HPDE6-E6E7 (cell line): ENCODE measurements around the gene SETX.

ENCODE experiments used
- DNase-seq: peaks from one replicate; pipeline ENCODE4 v3.0.0; 2011; ENCODE audit warnings: missing footprints; ENCODE audit errors: extremely low spot score

Gene SETX

DNA sequence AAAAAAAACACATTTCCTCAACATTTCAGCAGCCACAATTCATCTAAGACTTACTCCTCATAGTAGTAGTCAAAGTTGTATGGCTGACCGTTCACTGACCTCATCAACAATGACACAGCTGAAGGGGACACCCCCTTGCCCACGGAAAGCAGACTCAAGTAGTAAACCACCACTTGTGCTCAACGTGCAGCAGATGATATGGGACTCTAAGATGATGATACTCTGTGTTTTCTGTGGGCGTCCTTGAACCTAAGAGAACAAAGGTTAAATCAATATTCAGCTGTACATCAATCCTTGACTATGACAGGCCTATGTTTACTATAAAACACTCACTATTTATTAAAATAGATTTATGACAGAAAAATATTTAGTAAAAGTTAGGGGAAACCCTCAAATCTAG is 71.6 kb downstream of the SETX start:
- no peak for DNase-seq

DNA sequence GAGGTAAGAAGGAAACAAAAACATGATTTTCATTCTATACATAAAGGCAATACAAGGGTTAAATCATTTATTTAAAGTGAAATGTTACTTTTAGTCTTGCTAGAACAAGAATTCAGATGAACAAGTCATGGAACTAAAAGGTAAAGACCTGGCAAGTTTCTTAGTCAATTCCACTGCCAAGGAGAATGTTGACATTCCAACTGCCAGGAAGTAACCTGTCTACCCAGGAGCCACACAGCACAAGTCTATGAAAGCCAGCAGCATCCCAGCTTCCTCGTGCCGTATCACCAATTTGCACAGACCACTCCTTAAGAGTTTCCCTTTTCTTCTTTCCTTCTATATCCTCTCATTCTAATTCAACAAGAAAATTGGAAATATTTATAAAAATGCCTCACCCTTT is 79.9 kb downstream of the SETX start:
- no peak for DNase-seq

- DNase-seq: peak; percentile 67
Measured at GRCh38 chr9:132269704-132270516, 84.9 kb downstream of the SETX start.

DNA sequence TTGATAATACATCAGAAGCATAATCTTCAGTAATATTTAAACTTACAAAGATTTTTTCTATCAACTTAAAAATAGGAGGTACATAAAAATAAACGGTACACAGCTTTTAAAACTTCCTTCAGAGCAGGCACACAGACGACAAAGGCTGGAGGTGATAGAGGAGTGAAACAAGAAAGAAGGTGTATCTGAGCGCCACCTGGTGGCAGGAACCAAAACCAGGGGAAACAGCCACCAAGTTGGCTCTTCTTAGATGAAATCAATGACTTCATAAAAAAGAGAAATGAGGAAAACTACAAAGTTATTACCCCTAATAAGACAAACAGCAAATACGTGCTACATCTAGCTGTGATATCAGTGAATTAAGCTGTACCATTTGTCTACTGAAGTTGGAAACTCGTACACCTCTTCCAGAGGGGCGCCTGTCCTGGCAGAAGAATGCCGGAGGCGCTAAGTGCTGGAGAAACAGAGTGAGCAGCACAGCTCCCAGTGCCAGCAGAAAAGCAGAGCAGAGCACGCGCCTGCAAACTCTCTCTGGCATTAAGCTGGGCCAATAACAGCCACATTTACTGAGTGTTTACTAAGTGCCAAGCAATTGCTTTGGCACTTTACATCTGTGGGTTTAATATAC is 85.9 kb downstream of the SETX start:
- no peak for DNase-seq

- no peak for DNase-seq
Measured at GRCh38 chr9:132267660-132268059, 87.1 kb downstream of the SETX start.

DNA sequence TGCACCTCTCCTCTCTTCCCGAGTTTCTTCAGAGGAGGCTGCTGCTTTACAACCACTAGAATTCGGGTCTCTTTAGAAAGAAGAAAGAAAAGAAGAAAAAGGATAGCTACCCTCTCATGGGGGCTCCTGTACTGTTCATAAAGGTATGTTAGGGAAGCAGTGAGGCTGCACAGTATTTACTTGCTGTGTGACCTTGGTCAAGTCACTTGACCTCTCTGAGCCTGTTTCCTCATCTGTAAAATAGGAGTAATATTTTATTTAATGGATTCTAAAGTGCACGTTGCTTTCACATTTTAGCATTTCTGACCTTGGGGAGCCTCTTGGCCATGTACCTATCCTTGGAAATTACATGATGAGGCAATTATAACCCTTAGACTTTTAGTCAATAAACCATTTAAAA is 88.8 kb downstream of the SETX start:
- no peak for DNase-seq

GRCh38 chr9:132260846-132261245 is 93.9 kb downstream of the SETX start:
- DNase-seq: no peak

DNA sequence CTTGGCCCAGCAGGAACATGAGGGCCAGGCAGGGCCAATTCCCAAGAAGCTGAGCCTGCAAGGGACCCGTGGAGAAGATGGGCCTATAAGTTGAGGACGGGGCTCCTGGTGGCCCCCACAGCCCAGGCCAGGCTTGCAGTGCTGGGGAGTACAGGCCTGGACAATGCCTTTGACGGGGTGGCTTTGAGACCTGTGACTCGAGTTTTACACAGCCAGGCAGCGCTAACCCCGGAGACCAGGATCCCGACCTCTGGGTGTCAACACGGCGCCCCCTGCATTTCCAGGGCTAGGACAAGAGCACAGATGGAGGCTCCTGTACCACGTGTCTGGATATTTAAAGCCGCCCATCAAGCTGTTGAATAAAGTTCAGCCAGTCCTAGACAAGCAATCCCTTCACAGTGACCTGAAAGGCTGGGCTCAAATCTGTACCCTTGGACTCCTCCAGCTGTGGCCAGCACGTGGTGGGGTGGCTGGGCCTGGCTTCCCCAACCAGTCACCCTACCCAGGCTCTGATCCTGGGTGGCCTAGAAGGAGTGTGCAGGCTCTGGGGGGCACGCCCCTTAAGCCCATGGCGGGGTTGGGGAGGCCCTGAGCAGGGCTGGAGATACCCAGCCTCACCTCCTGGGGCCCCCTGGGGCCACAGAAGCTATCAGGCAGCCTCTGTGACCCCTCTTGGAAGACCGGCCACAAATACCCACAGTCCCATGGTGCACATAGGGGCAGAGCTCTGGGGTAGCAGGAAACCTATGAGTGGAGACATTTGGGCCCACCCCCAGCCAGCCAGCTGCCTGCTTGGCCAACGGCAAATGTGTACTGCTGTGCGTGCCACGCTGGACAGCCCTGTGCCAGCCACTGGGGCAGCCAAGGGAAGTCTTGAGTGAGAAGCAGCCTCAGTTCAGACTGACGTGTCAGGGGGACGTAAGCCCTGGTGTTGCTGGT is 104.2 kb downstream of the SETX start:
- no peak for DNase-seq

- no peak for DNase-seq
Measured at GRCh38 chr9:132249690-132250089, 105.1 kb downstream of the SETX start.

DNA sequence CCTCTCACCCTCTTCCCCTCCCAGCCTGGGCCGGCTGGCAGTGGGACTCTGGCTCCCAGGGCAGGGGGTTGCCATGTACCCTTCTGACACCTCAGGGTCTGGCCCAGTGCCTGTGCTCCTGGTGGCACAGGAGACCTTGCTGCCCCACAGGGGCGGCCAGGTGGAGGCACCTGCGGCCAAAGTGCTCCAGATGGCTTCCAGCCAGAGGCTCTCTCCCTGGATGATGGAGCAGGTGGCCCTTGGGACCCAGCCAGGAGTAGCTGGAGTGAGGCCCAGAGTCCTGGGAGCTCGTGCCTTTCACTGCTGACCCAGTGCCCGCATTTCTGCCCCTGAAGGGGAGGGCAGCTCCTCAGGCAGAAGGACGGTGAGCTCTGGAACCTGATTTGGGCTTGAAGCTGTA is 105.7 kb downstream of the SETX start:
- DNase-seq: no peak

DNA sequence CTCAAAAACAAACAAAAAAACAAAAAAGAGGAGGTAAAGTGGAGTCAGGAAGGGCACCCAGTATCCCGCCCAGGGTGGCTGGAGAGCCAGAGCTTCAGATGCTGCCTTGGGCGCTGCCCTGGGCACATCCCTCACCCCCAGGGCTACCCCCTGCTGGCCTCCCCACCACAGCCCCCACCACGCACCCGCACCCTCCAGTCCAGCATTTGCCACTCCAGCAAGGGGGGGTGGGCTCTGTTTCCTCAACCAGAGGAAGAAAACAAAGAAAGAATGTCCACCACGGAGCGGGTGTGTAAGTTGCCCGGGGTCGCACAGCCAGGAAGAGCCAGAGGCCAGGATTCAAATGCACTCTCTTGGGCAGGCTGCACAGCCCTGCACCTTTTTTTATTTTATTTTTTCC is 106.8 kb downstream of the SETX start:
- DNase-seq: no peak

- no peak for DNase-seq
Measured at GRCh38 chr9:132245465-132245864, 109.3 kb downstream of the SETX start.

DNA sequence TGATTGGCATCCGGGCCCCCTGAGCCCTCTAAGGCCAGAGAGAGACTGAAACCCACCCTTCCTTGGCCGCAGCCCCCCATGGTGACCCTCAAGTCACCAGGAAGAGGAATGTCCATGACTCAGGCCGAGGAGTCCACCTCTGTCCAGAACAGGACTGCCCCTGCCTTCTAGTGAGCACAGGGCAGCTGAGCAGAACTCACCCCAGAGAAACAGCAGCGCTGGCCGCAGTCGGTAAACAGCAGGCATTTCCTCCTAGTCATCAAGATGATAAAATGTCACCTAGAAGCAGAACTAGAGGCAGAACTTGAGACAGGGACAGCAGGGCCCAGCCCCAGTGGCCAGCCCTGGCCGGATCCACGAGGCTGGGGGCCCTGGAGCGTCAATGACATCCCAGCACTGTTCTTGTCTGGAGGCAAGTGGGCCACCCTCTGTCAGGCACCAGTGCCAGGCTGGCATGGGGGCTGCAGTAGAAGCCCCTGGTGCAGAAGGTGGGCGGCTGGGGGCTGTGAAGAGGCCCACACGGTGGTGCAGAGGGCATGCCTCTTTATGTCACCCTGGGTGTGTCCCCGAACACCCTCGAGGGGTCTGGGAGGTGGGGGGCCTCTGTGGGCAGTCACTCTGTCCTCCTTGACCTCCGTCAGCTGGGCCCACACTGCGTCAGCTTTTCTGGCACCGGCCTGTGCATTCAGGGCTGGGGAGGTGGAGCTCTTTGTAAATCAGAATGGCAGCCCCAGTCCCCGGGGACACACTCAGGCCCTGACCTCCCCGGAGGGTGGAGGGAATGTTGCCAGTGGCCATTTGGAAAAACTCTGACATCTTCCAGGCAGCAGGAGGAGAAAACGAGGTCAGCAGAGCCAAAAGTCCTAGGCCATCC is 110.0 kb downstream of the SETX start:
- DNase-seq: no peak

DNA sequence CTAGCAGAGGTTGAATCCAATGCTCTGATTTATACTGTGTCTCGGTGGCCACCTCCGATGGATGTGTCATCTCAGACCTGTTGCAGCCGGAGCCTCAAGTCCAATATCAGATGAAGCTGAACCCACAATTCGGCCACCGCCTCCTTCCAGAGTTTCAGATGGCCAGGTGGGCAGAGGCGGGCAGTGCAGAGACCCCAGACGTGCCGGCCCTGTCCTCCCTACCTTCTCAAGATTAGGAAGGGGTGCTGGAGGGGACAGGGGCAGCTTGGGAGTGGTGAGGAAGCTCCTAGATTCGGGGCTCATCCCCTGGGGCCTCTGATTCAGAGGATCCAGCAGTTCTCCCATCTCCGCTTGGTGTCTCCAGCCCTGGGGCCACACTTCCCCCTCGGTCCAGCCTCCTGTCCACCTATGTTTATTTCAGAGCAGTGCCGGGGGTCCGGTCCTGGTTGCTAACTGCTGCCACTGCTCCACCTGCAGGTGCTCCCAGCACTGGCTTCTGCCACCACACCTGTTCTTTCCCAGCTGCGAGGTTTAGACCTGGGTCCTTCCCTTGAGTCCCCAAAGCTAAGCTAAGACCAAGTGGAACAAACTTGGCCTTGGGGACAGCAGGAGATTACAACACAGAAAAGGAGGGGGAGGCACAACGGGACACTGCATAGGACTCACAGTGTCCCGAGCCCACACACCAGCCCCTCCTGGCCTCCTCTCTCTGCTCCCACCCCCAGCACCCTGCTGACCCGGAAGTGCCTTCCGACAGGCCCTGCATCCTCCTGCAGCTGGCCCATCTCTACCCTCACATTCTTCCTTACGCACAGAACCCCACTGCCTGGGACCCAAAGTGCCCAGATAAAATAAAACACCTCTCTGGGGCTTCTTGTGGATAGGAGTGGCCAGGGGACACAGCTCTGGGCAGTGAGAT is 111.4 kb downstream of the SETX start:
- DNase-seq: no peak

- DNase-seq: no peak
Measured at GRCh38 chr9:132242621-132243155, 112.1 kb downstream of the SETX start.

DNA sequence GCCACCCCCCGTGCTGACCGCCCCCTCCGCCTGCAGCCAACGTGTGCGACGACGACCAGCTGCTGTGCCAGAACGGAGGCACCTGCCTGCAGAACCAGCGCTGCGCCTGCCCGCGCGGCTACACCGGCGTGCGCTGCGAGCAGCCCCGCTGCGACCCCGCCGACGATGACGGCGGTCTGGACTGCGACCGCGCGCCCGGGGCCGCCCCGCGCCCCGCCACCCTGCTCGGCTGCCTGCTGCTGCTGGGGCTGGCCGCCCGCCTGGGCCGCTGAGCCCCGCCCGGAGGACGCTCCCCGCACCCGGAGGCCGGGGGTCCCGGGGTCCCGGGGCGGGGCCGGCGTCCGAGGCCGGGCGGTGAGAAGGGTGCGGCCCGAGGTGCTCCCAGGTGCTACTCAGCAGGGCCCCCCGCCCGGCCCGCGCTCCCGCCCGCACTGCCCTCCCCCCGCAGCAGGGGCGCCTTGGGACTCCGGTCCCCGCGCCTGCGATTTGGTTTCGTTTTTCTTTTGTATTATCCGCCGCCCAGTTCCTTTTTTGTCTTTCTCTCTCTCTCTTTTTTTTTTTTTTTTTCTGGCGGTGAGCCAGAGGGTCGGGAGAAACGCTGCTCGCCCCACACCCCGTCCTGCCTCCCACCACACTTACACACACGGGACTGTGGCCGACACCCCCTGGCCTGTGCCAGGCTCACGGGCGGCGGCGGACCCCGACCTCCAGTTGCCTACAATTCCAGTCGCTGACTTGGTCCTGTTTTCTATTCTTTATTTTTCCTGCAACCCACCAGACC is 112.8 kb downstream of the SETX start:
- no peak for DNase-seq

DNA sequence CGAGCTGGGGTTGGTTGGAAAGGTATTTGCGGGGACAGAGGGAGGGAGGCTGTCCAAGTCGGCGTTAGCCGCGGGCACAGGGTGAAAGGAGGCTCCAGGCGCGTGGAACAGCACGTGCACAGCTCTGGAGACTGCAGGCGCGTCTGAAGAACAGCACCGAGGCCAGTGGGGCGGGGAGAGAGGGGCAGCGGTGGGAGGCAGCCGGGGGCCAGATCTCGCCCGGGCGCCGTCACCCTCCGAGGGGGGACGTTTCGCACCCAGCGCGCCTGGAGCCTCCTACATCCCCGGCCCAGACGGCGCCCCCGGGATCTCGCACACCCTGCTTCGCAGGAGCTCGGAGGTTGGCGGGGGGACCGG is 113.3 kb downstream of the SETX start:
- DNase-seq: no peak

DNA sequence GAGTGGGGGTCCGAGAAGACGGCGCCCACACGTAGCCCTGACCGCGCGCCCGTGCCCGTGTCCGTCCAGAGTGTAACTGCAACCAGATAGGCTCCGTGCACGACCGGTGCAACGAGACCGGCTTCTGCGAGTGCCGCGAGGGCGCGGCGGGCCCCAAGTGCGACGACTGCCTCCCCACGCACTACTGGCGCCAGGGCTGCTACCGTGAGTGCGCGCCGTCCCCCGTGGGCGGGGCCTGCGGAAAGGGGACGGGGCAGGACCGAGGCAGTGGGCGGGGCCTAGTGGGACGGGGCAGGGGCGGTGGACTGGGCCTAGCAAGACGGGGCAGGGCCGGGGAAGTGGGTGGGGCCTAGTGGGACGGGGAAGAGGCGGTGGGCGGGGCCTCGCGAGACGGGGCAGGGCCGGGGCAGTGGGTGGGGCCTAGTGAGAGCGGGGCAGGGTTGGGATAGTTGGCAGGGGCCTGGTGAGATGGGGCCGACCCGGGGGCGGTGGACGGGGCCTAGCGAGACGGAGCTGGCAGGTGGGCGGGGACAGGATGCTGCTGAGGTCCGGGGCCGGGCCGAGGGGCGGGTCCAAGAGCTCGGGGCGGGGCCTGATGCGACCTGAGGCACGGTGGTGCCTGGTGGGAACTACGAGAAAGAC is 113.8 kb downstream of the SETX start:
- peak; percentile 94 for DNase-seq
